Esophagus mucosa (tissue), 1 donor: ENCODE data around the gene KCNJ11. TPM values are rescaled to one million over a fixed set of nuclear protein-coding genes. Genes with fewer than 3 reads are reported as not detected.
A peak's percentile ranks its signal among the peaks of the same experiment; 100 is the strongest.

Experiments
- ATAC-seq: fragments of 200-7000 bp; cut with Tn5 transposase; one replicate; pipeline ENCODE4 v1.9.1; 2020
- total RNA-seq: library from RNA; stranded (reverse); gene quantifications from one replicate; pipeline ENCODE4 v1.2.4, GENCODE V29; 2023
- donor health status: DM: yes; HTN: yes; CAD: no.

The KCNJ11 gene
- total RNA-seq, 1 donor from 2014 or later: 0.36 TPM

GRCh38 chr11:17389957-17390649 lies 1.6 kb upstream of the KCNJ11 start:
- no peak for ATAC-seq

DNA sequence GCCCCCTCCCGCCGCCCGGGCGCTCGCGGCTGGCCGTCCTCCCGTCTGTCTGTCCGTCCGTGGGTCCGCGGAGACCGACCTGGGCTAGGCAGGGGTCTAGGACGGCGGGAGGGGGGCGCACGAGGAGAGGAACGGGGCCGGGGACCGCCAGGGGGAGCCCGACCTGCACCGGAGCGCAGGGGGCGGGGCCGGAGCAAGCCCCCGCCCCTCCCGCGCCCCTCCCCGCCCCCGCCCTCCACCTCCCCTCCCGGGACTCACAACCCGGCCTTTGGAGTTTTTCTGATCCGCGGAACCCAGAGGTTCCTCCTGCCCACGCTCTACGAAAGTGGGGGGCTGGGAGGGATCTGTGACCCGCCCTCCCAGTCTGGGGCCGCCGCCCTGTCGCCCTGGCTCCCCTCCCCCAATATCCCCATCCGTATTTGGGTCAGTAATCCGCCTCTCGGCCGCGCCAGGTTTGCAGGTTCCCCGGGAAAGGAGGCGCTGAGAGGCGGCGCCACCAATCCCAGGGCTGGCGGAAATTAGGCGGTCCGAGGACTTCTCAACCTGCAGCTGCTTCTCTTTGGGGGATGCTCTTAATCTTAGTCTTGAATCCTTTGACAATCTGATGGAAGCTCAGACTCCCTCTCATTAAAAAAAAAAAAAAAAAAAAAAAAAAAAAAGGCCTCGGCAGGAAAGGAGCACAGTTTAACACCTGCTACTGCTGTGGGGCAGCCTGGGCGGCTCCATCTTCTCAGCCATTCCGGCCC lies 925 bp upstream of the KCNJ11 start:
- peak; percentile 70 for ATAC-seq

GRCh38 chr11:17387811-17388210 lies 648 bp downstream of the KCNJ11 start:
- no peak for ATAC-seq

DNA sequence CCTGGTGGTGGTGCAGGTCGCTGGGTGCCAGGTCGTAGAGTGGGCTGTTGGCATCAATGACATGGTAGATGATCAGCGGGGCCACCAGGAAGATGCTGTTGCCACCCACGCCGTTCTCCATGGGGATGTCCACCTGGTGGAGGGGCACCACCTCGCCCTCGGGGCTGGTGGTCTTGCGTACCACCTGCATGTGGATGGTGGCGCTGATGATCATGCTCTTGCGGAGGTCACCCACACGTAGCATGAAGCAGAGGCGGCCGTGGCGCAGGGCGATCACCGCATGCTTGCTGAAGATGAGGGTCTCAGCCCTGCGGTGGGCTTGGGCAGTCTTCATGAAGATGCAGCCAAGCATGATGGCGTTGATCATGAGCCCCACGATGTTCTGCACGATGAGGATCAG lies 1.2 kb downstream of the KCNJ11 start:
- ATAC-seq: no peak

DNA sequence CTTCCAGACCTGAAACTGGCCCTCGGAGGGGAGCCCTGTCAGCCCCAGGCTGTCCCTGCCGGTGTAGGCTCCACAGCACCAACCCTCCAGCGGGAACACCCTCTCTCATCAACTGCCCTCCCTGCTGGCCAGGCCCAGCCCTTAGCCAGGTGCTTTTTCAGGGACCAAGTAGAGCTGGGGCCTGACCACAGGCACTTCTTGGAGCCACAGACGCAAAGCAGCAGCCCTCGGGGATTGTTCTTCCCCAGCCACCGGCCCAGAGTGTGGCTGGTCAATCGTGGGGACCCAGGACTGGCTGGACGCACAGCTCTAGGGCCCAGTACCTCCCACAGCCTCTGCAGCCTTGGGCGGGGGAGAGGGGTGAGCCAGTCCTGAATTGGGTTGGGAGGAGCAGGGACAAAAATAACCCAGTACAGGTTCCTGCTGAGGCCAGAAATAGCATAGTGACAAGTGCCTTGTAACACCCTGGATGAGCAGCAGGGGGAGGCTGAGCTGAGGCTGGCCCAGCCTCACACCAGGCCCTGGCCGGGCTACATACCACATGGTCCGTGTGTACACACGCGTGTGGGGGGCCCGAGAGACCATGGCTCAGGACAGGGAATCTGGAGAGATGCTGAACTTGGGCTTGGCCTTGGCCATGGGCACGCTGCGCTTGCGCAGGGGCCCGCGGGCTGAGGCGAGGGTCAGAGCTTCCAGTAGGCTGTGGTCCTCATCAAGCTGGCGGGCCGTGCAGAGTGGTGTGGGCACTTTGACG lies 2.0 kb downstream of the KCNJ11 start:
- ATAC-seq: peak; percentile 58

DNA sequence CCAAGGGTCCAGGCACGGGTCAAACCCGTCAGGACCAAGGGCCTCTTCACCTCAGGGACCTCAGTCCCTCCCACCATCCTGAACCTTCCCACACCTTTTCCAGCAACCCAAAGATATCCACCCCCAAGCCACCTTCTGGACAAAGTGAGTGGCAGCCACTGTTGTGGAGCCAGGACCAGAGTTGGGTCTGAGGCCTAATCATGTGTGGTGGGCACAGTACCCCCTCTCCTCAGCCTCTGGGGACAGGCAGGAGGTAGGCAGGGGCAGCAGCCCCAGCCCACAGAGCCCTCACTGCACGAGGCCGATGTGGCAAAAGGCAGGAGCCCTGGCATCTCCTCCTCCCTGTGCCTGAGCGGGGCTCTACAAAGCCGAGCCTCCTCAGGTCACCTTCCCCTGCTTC lies 2.5 kb downstream of the KCNJ11 start:
- no peak for ATAC-seq

GRCh38 chr11:17385492-17385891 lies 3.0 kb downstream of the KCNJ11 start:
- ATAC-seq: no peak

DNA sequence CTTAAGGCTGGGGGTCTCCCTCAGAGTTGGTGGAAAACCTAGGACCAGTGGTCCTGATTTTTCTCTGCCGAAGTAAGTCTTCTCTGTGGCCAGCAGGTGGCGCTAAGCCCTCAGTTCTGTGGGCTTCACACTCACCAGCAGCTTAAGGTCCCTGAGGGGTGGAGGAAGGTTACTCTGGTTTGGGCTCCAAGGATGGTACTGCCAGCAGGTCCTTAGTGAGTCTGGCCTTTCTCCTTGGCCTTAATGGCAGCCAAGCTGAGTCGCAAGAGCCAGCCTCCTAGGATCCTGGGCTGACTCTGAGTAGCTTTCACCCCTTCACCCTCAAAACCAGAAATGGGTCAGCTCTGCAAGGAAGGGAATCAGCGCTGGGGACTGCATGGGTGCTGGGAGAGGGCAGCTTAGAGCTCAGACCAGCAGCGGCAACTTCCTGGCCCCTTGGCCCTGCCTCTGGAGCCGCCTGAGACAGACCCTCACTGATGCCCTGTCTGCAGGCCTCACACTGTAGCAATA lies 4.4 kb downstream of the KCNJ11 start:
- peak; percentile 39 for ATAC-seq

DNA sequence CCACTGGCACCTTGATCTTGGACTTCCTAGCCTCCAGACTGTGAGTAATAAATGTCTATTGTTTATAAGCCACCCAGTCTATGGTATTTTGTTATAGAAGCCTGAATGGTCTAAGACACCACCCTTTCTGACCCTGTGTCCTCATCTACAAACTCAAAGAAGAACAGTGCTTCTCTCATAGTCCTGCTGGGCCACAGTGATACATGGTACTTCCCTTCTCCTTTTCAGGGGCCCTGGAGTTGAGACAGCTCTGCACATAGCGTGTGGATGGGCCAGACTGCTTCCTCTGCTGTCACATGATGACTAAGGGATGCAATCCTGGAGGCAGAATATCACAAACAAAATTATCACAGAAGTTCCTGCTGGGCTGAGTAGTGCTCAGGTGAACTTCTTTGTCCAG lies 5.0 kb downstream of the KCNJ11 start:
- no peak for ATAC-seq

GRCh38 chr11:17382046-17382728 lies 6.3 kb downstream of the KCNJ11 start:
- ATAC-seq: no peak

GRCh38 chr11:17381156-17381555 lies 7.3 kb downstream of the KCNJ11 start:
- ATAC-seq: no peak

DNA sequence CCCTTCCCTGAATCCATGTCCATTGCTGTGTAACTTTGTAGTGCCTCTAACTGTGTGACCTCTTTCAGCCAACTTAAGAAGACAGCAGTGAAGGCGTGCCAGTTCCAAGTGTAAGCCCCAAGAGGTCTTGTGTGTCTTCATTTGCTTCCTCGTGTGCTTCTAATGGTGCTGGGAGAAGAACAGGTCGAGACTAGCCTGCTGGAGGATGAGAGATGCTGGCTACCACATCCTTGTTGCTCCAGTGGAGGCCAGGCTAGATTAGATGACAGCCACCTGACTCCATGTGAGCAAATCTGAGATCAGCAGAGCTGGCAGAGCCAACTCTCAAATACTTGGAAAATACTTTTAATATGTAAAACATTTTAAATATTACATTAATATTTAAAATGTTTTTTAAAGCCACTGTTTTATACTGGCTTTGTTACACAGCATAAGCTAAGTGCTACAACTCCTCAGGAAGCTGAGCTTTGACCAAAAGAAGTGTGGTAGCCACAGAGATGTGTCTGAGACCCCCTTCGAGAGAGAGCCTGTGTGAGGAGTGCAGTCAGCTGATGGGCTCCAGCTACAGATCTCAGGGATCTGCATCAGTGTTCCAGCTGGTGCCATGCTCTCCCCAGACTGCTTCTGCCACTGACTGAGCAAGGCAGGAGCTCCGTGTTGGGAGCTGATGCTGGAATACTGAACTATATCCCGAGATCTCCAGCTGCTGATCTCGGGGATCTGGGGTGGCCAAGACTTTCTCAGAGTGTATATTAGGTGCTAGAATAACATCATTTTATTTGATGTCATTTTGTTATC lies 8.9 kb downstream of the KCNJ11 start:
- ATAC-seq: peak; percentile 69

DNA sequence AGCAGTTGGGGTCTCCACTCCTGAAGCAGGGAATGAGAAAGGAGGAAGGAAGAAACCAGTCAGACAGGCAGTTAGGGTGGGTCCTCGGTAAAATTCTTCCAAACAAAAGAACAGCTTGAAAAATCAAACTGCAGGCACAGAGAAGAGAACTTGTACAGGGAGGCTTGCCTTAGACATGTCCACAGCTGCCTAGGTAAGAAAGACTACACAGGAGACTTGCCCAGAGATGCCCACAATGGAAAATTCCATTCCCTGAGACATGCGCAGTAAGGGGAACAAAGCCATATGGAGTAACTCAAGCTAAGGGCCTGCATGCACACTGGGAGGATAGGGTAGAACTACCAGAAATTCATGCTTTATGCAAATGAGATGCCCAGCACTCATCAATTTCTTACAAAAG lies 9.8 kb downstream of the KCNJ11 start:
- ATAC-seq: peak; percentile 74

DNA sequence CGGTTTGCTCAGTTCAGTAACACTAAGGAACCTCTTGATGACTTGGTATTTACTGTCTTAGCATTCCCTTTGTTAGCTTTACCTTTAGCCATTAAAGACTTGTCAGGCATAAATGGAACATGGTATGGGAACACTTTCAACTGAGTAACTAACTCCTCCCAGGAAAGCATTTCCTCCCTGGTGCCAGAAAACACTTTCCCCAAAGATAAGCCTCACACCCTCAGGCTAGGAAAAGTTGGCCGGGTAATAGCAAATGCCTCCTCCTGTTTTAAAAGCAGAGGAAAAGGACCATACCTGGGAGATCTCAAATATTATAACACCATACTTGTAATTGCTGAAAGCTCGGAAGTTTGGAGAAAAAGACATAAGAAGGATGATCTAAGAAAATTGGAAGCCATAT lies 12.0 kb downstream of the KCNJ11 start:
- ATAC-seq: peak; percentile 67

GRCh38 chr11:17375547-17375946 lies 12.9 kb downstream of the KCNJ11 start:
- no peak for ATAC-seq

- no peak for ATAC-seq
Measured at GRCh38 chr11:17371614-17372013, 16.8 kb downstream of the KCNJ11 start.

DNA sequence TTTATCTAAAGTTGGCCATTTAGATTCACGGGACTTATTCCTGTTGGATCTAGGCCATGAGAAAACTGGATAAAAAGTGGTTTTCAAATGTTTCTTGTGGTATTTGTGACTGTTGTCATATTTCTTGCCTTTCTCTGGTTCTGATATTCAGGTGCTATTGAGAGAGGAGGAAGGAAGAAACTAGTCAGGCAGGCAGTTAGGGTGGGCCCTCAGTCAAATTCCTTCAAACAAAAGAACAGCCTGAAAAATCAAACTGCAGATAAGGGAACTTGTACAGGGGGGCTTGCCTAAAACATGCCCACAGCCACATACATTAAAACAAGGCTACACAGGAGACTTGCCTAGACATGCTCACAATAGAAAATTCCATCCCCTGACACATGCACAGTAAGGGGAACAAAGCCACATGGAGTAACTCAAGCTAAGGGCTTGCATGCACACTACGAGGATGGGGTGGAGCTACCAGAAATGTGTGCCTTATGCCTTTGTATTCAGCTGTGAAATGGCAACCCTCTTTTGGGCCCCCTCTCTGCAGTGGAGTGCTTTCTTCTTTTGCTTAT lies 18.7 kb downstream of the KCNJ11 start:
- no peak for ATAC-seq

DNA sequence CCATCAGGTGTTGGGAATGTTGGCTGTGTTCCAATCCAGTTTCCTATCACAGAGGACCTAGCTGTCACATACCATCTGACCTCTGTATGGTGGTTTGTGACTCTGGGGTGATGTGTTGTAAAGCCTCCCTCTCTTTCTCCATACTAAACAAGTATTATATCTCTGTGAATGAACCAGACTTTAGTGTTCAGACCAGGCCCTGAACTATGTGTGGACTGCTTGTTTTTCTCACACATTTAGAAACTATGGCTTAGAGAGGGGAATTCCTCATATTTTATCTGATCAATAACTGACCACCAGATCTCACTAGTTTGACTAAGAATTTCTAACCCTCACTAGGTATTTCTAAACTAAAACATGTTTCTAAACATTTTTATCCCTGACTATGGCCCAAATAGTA lies 19.4 kb downstream of the KCNJ11 start:
- ATAC-seq: no peak

DNA sequence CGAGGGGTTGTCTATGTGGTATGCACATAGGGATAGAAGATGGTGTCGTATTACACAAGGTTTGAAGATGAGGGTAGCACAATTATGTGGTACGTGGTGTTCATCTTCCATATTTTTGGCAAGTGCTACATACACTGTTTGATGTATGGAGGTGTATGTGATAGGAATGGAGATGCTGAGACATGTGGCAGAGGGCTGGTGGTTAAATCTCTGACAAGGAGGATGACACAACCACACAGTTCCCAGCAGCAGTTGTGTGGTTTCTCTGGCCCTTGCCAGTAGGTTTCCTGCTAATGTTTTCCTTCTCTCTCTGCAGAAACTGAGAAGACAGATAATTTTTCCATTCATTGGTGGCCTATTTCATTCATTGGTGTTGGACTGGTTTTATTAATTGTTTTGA lies 19.9 kb downstream of the KCNJ11 start:
- ATAC-seq: no peak

DNA sequence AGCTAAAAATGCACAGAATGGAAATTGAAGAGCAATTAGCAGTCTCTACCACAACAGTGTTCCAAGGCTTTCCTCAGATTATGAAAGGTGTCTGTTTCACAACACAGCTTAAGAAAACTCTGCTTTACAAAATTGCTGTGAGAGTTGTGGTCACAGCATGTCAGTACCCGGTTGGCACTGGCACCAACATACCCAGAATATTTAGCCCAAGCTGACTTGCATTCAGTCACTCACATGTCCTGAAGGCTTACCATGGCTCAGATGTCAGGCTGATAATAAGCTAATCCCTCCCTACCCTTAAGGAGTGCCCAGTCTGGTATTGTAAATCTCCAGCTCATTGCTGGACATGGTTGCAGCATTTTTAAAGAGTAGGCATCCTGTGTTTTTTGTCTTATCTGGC lies 22.0 kb downstream of the KCNJ11 start:
- ATAC-seq: peak; percentile 63

- peak; percentile 49 for ATAC-seq
Measured at GRCh38 chr11:17354601-17354991, 33.9 kb downstream of the KCNJ11 start.
